ENCODE measurements around the gene ENOX1. TPM values are rescaled to one million over a fixed set of nuclear protein-coding genes. Genes with fewer than 3 reads are reported as not detected.

The ENOX1 gene
- total RNA-seq, 2 donors from 2014 or later, result 0.78 to 4.3 TPM

DNA sequence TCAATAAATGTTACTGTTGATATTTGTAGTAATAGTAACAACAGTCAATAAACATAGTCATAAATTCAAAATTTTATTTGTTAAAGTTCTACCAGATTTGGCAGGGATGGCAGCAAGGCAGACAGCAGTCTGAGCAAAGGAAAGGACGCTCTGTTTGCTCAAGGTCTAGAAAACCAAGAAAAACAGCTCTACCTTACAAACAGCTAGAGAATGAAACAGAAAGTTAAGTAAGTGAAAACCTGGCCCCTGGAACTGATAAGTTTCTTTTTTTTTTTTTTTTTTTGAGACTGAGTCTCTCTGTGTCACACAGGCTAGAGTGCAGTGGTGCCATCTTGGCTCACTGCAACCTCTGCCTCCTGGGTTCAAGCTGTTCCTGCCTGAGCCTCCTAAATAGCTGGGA is 27.9 kb downstream of the ENOX1 start:
- H3K27ac ChIP-seq, result no peak overlapping the region
- DNase-seq (no peak), ATAC-seq (no peak)
- intact Hi-C loops (cut with DNase I), result no loop called here
- H3K4me1 ChIP-seq, result no peaks in the 10 kb centered on the region
- no peaks in the 10 kb centered on the region for H3K9me3 ChIP-seq
- no peak overlapping the region for H3K4me3 ChIP-seq
- H3K36me3 ChIP-seq (replicated peaks in 1 of 2; ENCODE audit: insufficient read depth in 1 of 2, low read depth in 2 of 2), result no peaks in the 10 kb centered on the region
- H3K27me3 ChIP-seq, result no peaks in the 10 kb centered on the region
- WGBS, 2 donors, result 66 to 78% methylated on average over 1 of the region's 1 CpG
- TF ChIP-seq, protein P1, sequence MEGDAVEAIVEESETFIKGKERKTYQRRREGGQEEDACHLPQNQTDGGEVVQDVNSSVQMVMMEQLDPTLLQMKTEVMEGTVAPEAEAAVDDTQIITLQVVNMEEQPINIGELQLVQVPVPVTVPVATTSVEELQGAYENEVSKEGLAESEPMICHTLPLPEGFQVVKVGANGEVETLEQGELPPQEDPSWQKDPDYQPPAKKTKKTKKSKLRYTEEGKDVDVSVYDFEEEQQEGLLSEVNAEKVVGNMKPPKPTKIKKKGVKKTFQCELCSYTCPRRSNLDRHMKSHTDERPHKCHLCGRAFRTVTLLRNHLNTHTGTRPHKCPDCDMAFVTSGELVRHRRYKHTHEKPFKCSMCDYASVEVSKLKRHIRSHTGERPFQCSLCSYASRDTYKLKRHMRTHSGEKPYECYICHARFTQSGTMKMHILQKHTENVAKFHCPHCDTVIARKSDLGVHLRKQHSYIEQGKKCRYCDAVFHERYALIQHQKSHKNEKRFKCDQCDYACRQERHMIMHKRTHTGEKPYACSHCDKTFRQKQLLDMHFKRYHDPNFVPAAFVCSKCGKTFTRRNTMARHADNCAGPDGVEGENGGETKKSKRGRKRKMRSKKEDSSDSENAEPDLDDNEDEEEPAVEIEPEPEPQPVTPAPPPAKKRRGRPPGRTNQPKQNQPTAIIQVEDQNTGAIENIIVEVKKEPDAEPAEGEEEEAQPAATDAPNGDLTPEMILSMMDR (IDR thresholded peaks at IDR 0.05), result no peak
- TF ChIP-seq POLR2A (IDR thresholded peaks at IDR 0.05), result no peak

DNA sequence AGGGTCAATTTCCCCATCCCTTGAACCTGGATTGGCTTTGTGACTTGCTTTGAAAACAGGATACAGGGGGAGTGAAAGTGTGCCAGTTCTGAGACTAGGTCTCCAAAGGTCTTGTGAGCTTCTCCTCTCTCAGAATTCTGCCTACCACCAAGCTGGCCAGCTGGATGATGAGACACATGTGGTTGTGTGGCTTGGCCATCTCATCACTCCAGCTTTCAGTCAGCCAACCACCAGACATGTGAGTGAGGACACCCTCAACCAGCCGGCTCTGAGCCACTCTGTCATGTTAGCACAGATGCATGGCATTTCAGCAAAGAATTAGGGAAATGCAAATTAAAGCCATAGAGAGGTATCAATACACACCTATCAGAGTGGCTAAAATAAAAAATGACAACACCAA is 29.5 kb downstream of the ENOX1 start:
- H3K9me3 ChIP-seq, result no peaks in the 10 kb centered on the region
- no peak overlapping the region for H3K4me3 ChIP-seq
- WGBS, 2 donors, result 69 to 94% methylated on average over 1 of the region's 1 CpG
- no peaks in the 10 kb centered on the region for H3K4me1 ChIP-seq
- H3K36me3 ChIP-seq (replicated peaks in 1 of 2; ENCODE audit: insufficient read depth in 1 of 2, low read depth in 2 of 2), result no peaks in the 10 kb centered on the region
- intact Hi-C loops (cut with DNase I), result no loop called here
- H3K27ac ChIP-seq, result no peak overlapping the region
- DNase-seq, result no peak
- TF ChIP-seq POLR2A (IDR thresholded peaks at IDR 0.05), result no peak
- H3K27me3 ChIP-seq, result no peaks in the 10 kb centered on the region
- ATAC-seq, result no peak

DNA sequence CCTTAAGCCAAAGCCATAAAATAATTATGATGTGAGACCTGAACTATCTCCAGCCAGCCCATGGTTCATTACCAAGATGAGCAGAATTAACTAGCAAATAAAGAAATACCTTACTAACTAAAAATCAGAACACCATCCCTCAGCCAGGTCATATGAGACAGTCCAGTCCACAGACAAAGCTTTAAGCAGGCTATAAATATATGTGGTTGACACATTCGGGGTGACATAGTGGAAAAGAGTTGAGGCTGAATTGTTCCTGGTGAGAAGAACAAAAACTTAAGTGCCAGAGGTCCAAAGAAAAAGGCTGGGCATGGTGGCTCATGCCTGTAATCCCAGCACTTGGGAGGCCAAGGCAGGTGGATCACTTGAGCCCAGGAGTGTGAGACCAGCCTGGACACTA is 30.9 kb downstream of the ENOX1 start:
- no peak for TF ChIP-seq POLR2A (IDR thresholded peaks at IDR 0.05)
- TF ChIP-seq, protein P1 (IDR thresholded peaks at IDR 0.05), result no peak
- DNase-seq, result no peak
- Histone ChIP-seq H3K4me3 (no peak overlapping the region), H3K27me3 (no peaks in the 10 kb centered on the region), H3K27ac (no peak overlapping the region), H3K36me3 (replicated peaks in 1 of 2; ENCODE audit: insufficient read depth in 1 of 2, low read depth in 2 of 2) (no peaks in the 10 kb centered on the region), H3K4me1 (no peaks in the 10 kb centered on the region), H3K9me3 (no peaks in the 10 kb centered on the region)
- intact Hi-C loops (cut with DNase I), result no loop called here
- no peak for ATAC-seq
- 45 to 55% methylated on average over 1 of the region's 1 CpG for WGBS, 2 donors

DNA sequence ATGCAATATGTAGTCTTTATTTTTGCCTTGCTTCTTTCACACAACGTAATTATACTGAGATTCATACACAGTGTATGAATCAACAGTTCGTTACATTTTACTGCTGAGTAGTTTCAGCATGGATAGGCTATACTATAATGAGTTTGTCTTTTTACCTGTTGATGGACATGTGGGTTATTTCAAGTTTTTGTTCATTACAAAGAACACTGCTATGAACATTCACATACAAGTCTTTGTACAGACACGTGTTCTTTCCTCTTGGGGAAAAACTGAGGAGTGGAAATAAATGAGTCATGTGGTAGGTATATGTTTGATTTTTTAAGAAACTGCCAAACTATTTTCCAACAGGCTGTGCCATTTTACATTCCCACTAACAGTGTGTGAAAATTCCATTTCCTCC is 35.1 kb downstream of the ENOX1 start:
- Histone ChIP-seq H3K27ac (no peak overlapping the region), H3K4me1 (no peaks in the 10 kb centered on the region), H3K4me3 (no peak overlapping the region), H3K27me3 (no peaks in the 10 kb centered on the region), H3K9me3 (no peaks in the 10 kb centered on the region), H3K36me3 (replicated peaks in 1 of 2; ENCODE audit: insufficient read depth in 1 of 2, low read depth in 2 of 2) (no peaks in the 10 kb centered on the region)
- DNase-seq, result no peak
- intact Hi-C loops (cut with DNase I), result no loop called here
- 66 to 68% methylated on average over 3 of the region's 3 CpGs for WGBS, 2 donors
- ATAC-seq, result no peak
- TF ChIP-seq, protein P1 (IDR thresholded peaks at IDR 0.05), result no peak
- TF ChIP-seq POLR2A (IDR thresholded peaks at IDR 0.05), result no peak

DNA sequence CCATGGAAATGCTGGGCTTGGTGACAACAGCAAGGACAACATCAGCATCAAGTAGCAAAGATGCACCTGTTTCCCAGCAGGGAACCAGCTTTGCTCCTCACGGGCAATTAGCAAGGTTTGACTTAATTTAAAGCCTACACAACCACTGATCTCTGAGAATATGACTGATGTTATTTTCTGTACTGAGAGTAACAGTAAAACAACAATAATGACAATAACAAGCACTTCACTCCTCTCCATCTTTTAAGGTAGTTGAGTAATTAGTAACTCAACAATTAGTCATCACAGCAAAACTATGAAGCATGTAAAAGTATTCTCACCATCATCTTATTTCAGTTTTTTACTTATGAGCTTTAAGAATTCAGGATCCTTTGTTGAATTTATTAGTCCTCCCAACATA is 37.3 kb downstream of the ENOX1 start:
- Histone ChIP-seq H3K4me1 (no peaks in the 10 kb centered on the region), H3K27me3 (no peaks in the 10 kb centered on the region), H3K9me3 (no peaks in the 10 kb centered on the region), H3K4me3 (no peak overlapping the region), H3K36me3 (replicated peaks in 1 of 2; ENCODE audit: insufficient read depth in 1 of 2, low read depth in 2 of 2) (no peaks in the 10 kb centered on the region), H3K27ac (no peak overlapping the region)
- WGBS, 2 donors, result 33 to 60% methylated on average over 1 of the region's 1 CpG
- no peak for TF ChIP-seq POLR2A (IDR thresholded peaks at IDR 0.05)
- TF ChIP-seq, protein P1 (IDR thresholded peaks at IDR 0.05), result no peak
- intact Hi-C loops (cut with DNase I), result no loop called here
- DNase-seq (no peak), ATAC-seq (no peak)
